Measurements from ENCODE around the gene UBA52. TPM values are rescaled to one million over a fixed set of nuclear protein-coding genes. Genes with fewer than 3 reads are reported as not detected.
"Not testable (repeated sequence)": the region's sequence is repeated elsewhere in the genome, so short reads cannot be mapped to it uniquely, and the experiment has no call there.

UBA52 gene
- 100 to 1,000 TPM; 127 to 988 (median 458) TPM for total RNA-seq

DNA sequence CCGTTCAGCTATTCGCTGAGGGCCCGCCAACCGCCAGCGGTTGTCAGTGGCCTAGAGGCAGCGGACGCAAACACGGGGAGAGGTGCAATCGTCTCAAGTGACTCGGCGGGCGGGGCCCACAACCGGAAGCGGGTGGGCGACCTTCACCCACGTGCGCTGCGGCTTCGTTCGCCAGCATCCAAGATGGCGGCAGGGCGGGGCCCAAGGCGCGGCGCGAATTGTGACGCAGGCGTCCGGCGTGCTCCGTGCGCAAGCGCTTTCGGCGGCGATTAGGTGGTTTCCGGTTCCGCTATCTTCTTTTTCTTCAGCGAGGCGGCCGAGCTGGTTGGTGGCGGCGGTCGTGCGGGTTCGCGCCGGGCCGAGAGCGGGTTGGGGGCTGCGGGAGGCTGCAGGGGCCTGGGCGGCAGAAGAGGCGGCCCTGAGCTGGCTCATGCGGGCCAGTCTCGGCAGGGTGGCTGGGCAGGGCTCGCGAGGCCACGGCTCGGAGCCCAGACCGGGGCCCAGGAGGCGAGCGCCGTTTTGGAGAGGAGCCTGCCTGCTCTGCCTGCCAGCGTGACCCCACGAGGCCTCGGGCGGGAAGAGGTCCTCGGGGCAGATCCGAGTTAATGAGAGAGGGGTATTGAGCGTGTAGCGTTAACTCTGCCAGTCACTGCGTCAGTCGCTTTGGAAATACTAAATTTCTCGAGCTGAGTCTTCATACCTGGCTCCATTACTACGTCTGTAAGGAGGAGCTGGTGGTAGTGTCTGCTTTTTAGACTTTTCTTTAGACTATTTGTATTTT is at the start of gene UBA52:
TSS of gene UBA52 (plus strand) at position 294 of the 781 bp plus-strand sequence. CDS start 1,444 bp downstream, outside the sequence.
- peaks cover 26 to 65% (median 57%) of the 10 kb centered on the region in 4 donors for H3K36me3 ChIP-seq
- H3K9me3 ChIP-seq = no peaks in the 10 kb centered on the region
- H3K4me1 ChIP-seq = peaks cover 18 to 24% (median 20%) of the 10 kb centered on the region in 4 donors
- peak; percentile 96 to 97 for ATAC-seq (ENCODE audit: low FRiP score in 2 of 2)
- no peaks in the 10 kb centered on the region for H3K27me3 ChIP-seq
- H3K27ac ChIP-seq = peak within 1 kb of the TSS; percentile 89 to 93 (median 90)
- DNase-seq = peak; percentile 98 to 100
- H3K4me3 ChIP-seq = peak within 1 kb of the TSS; percentile 70 to 98 (median 84)
- WGBS, 2 donors = 0% methylated on average over 6 to 45 of the region's 75 CpGs
- peak in 3 of 4 donors; percentile 49 to 94 (median 74) for TF ChIP-seq POLR2A (IDR thresholded peaks at IDR 0.05)
- peak in 1 of 4 donors; percentile 89 for TF ChIP-seq EP300 (IDR thresholded peaks at IDR 0.05)
- TF ChIP-seq POLR2AphosphoS5 (IDR thresholded peaks at IDR 0.05) = peak; percentile 93 to 95
- TF ChIP-seq, protein P1, sequence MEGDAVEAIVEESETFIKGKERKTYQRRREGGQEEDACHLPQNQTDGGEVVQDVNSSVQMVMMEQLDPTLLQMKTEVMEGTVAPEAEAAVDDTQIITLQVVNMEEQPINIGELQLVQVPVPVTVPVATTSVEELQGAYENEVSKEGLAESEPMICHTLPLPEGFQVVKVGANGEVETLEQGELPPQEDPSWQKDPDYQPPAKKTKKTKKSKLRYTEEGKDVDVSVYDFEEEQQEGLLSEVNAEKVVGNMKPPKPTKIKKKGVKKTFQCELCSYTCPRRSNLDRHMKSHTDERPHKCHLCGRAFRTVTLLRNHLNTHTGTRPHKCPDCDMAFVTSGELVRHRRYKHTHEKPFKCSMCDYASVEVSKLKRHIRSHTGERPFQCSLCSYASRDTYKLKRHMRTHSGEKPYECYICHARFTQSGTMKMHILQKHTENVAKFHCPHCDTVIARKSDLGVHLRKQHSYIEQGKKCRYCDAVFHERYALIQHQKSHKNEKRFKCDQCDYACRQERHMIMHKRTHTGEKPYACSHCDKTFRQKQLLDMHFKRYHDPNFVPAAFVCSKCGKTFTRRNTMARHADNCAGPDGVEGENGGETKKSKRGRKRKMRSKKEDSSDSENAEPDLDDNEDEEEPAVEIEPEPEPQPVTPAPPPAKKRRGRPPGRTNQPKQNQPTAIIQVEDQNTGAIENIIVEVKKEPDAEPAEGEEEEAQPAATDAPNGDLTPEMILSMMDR (IDR thresholded peaks at IDR 0.05) = peak in 4 of 6 experiments; percentile 14 to 44 (median 31)

DNA sequence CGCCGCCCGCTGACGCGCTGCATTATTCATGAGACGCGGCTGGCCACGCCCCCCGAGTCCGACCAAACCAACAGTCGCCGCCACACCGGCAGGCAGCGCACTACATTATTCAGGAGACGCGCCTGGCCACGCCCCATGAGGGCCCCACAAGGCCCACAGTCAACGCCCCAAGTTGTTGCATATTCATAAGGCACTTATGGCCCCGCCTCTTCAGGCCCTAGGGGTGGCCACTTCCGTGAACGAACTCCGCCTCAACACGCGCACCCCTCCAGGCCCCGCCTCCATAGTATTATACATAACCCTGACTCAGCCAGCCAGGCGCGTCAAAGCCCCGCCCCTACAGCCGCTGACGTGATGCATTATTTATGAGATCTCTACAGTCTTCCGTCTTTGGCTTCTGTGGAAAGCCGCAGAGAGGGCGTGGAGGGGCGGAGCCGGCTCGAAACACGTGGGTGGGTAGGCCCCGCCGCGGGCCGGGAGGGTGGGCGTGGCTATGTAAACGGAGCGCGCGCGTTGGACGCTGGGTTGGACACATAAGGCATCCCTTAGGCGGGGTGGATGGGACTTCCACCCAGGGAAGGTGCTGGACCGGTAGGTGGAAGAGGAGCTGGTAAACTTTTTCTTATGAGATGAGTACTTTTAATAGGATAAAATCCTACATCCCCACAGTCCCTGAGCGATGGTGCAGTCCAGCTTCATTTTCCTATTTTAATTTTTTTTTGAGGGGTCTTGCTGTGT is 49.4 kb upstream of the UBA52 start:
- peak; percentile 100 for DNase-seq
- no peaks in the 10 kb centered on the region for H3K27me3 ChIP-seq
- H3K36me3 ChIP-seq = no peaks in the 10 kb centered on the region
- ATAC-seq (ENCODE audit: low FRiP score in 2 of 2) = peak; percentile 96 to 99
- peak overlapping the region; percentile 97 to 99 (median 98) for H3K27ac ChIP-seq
- peaks cover 18 to 27% (median 22%) of the 10 kb centered on the region in 4 donors for H3K4me1 ChIP-seq
- no peaks in the 10 kb centered on the region for H3K9me3 ChIP-seq
- 2 to 4% methylated on average over 11 to 45 of the region's 51 CpGs for WGBS, 2 donors
- TF ChIP-seq EP300 (IDR thresholded peaks at IDR 0.05) (peak in 1 of 4 donors; percentile 47), POLR2A (IDR thresholded peaks at IDR 0.05) (no peak), POLR2AphosphoS5 (IDR thresholded peaks at IDR 0.05) (peak in 1 of 2 donors; percentile 58)
- TF ChIP-seq, protein P1 (IDR thresholded peaks at IDR 0.05) = peak in 2 of 6 experiments; percentile 23 to 31
- peak overlapping the region in 3 of 4 donors; percentile 69 to 85 (median 82) for H3K4me3 ChIP-seq

DNA sequence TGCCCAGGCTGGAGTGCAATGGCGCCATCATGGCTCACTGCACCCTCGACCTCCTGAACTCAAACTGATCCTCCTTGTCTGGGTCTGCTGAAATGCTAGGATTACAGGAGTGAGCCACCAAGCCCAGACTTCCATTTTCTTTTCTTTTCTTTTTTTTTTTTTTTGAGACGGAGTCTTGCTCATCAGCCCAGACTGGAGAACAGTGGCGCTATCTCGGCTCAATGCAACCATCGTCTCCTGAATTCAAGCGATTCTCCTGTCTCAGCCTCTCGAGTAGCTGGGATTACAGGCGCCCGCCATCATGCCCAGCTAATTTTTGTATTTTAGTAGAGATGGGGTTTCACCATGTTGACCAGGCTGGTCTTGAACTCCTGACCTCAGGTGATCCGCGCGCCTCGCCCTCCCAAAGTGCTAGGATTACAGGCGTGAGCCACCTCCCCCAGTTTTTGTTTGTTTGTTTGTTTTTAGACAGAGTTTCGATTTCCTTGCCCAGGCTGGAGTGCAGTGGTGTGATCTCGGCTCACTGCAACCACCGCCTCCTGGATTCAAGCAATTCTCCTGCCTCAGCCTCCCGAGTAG is 48.7 kb upstream of the UBA52 start:
- 62 to 75% methylated on average over 19 of the region's 19 CpGs for WGBS, 2 donors
- ATAC-seq (ENCODE audit: low FRiP score in 2 of 2); H3K27me3 ChIP-seq; H3K9me3 ChIP-seq; DNase-seq; H3K36me3 ChIP-seq: not testable (repeated sequence)
- peak overlapping the region in 2 of 4 donors; percentile 17 to 24 for H3K4me3 ChIP-seq
- peak overlapping the region in 3 of 4 donors; percentile 27 to 50 (median 49) for H3K27ac ChIP-seq
- H3K4me1 ChIP-seq = peaks cover 18 to 24% (median 20%) of the 10 kb centered on the region in 4 donors

DNA sequence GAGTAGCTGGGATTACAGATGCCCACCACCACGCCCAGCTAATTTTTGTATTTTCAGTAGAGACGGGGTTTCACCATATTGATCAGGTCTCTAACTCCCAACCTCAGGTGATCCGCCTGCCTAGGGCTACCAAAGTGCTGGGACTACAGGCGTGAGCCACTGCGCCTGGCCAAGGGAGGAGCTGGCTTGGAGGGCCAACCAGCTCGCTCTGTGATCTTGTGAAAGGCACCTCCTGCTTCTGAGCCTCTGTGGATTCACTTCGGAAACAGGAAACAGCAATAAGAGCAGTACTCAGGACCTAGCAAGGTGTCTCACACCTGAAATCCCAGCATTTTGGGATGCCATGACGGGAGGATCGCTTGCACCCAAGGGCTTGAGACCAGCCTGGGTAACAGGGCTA is 47.8 kb upstream of the UBA52 start:
- TF ChIP-seq, protein P1 (IDR thresholded peaks at IDR 0.05) = no peak
- TF ChIP-seq POLR2AphosphoS5 (IDR thresholded peaks at IDR 0.05) (no peak), POLR2A (IDR thresholded peaks at IDR 0.05) (no peak), EP300 (IDR thresholded peaks at IDR 0.05) (no peak)
- DNase-seq (no peak), ATAC-seq (ENCODE audit: low FRiP score in 2 of 2) (no peak)
- Histone ChIP-seq H3K27me3 (no peaks in the 10 kb centered on the region), H3K27ac (no peak overlapping the region), H3K36me3 (no peaks in the 10 kb centered on the region), H3K4me1 (peaks cover 14 to 19% (median 16%) of the 10 kb centered on the region in 4 donors), H3K4me3 (no peak overlapping the region), H3K9me3 (no peaks in the 10 kb centered on the region)
- 90 to 92% methylated on average over 8 to 9 of the region's 9 CpGs for WGBS, 2 donors

DNA sequence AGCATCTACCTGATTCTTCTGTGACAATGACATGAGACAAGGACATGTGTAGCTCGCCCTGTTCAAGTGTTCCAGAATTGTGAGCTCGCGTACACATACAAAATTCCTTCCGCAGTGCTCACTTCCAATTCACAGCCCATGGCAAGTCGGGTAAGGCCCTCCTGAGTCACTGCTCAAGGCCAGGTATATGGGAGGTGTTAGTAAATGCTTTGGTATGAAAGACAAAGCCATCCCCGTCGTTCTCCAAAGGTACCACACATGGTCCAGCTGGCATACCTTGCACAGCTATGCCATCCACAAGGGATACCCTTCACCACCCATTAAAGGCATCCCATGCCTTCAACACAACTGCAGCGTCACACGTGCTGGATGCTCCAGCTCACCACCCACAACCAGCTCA is 45.3 kb upstream of the UBA52 start:
- 95 to 96% methylated on average over 9 of the region's 9 CpGs for WGBS, 2 donors
- Histone ChIP-seq H3K4me3 (no peak overlapping the region), H3K9me3 (no peaks in the 10 kb centered on the region), H3K36me3 (peaks cover 1 to 5% (median 2%) of the 10 kb centered on the region in 4 donors), H3K27ac (no peak overlapping the region), H3K4me1 (peaks cover 0 to 4% (median 0%) of the 10 kb centered on the region in 4 donors), H3K27me3 (no peaks in the 10 kb centered on the region)
- DNase-seq = no peak
- no peak for ATAC-seq (ENCODE audit: low FRiP score in 2 of 2)
- TF ChIP-seq, protein P1 (IDR thresholded peaks at IDR 0.05) = no peak
- no peak for TF ChIP-seq POLR2AphosphoS5 (IDR thresholded peaks at IDR 0.05)
- TF ChIP-seq POLR2A (IDR thresholded peaks at IDR 0.05) = no peak
- TF ChIP-seq EP300 (IDR thresholded peaks at IDR 0.05) = no peak
